TTC549 (cell line): ENCODE results near the gene GLTP.

ENCODE experiments used
- FAIRE-seq: peaks from 2 replicates; lab custom pipeline; 2012; peaks lifted over from hg19 to GRCh38; lab: Jason Lieb, UNC

The GLTP gene

GRCh38 chr12:109842021-109842420, 38.3 kb downstream of the GLTP start:
- FAIRE-seq, result no peak

GRCh38 chr12:109841356-109841755, 39.0 kb downstream of the GLTP start:
- no peak for FAIRE-seq

DNA sequence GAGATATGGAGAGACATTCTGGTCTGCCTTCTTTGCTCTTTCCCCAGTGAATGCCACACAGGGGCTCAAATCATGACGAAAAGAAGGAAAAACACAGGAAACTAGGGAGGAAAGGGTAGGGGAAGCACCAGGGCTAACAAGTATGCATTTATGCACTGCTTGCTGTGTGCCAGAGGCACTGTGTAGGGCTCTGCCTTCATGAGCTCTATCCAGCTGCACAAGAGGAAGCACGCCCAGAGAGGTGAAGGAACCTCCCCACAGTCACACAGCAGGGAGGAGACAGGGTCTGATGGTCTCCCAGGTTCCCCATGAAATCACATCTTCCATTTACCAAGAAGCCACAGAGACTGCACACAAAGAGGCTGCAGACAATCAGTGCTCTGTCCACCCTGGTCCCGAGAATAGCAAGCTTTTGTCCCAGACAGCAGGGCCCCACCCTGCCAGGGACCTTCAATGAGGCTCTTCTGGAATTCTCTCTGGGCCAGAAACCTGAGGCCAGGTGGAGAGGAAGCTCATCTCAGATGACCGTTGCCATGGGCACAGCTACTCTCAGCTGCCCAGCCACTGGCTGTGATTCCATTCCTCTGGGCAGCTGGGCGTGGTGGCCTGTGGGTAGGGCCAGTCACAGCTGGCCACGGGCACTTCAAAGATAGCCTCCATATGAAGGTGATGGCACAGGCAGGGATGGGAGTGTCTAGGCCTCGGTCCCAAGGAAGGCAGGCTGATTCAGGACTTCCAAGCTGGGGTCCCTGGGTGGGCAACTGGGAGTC, 39.9 kb downstream of the GLTP start:
- no peak for FAIRE-seq

DNA sequence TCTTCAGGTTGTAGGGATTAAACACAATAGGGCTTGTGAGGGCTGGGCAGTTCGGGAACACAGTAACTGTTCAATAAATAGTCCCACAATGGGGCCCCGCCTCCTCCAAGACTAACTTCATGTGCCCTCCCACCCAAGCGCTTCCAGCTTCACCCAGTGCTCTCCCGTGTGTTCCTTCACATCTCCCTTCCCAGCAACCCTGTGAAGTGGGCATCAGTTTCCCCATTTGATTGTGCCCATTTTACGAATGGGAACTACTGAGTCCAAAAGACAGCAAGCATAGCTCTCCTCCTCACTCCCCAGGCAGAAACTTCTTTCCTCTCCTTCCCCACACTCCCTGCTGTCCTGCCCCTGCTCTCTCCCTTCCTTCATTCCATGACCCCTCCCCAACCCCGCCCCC, 40.9 kb downstream of the GLTP start:
- FAIRE-seq, result no peak

GRCh38 chr12:109836916-109837315, 43.4 kb downstream of the GLTP start:
- no peak for FAIRE-seq

GRCh38 chr12:109835827-109836226, 44.5 kb downstream of the GLTP start:
- no peak for FAIRE-seq

DNA sequence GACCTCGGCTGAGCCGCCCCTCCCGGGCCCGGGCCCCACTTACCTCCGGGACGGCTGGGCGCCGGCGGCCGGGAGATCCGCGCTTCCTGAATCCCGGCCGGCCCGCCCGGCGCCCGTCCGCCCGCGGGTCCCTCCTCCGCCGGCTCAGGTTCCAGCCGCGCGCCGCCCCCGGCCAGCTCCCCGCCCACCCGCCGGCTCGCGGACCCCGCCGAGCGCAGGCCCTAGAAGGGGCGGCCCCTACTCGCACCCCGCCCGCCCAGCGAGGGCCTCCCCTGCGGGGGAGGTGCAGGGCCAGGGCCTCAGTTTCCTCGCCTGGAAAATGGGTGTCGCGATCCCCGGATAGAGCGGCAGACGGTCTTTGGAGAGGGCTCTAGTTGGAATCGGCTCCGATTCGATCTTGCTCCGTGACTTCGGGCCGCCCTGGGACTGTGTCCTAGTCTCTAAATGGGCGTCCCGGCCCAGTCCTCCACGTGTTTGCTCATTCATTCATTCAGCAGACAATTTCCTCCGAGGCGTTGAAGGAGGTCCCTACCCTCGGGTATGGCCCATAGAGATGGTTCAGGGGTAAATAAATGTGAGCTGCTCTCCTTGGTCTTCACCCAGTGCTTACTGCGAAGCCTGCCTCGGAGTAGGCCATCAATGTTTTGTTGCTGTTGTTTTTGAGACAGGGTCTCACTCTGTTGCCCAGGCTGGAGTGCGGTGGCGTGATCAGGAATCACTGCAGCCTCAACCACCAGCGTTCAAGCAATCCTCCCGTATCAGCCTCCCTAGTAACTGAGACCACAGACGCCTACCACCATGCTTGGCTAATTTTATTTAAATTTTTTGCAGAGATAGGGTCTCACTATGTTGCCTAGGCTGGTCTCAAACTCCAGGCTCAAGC, 46.8 kb downstream of the GLTP start, which contains the start of gene TRPV4:
Gene TRPV4 (minus strand): TSS at position 92 of the 883 bp plus-strand sequence. CDS start 18,602 bp downstream, outside the sequence.
- no peak for FAIRE-seq

DNA sequence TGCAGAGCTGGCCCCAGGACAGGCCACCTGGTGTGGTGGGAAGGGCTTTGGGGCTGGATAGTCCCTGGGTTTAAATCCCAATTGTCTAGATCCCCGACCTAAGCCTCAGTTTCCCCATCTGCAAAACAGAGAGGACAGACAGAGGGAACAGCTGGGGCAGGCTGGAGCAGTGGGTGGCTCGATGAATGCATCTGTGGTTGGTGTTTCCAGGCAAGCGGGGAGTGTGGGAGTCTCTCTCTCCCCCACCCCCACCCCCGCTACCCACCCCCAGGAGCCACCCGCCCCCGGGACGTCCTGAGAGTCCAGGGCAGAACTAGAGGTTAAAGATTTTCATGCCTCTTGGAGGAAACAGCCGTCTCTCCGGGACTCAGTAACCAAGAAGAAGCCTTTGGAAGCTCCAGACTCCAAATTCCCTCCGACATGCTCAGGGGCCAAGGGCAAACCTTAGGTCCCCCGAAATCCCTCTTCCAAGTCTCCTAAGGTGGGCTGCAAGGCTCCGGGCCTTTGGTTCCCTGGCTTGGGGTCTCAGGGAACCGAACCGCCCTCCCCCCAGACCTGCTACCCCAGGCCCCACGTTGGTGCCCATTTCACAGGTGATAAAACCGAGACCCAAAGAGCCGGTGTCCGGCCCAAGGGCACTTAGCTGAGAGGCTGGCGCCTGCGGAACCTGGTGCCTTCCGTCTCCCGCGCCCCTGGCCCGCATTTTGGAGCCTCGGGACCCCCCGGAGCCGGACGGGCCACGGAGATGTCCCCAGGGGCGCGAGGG, 47.6 kb downstream of the GLTP start:
- FAIRE-seq, result no peak

GRCh38 chr12:109831929-109832328, 48.4 kb downstream of the GLTP start:
- no peak for FAIRE-seq

DNA sequence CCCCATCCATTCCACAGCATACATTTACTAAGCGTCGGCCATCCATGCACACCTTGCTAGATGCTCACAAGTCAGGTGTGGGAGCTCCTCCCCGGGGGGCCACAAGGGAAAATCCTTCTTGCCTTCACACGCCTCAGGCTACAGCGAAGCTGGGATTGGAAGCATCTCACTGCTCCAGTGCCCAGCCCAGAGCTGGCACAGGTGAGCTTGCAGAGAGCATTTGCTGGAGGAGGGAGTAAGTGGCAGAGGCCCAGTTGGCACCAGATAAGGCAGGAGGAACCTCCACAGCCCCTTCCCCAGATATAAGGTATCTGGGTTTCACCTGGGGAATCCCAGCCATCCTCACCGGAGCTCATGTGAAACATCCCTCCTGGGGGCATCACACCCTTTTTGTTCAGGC, 49.0 kb downstream of the GLTP start:
- FAIRE-seq, result no peak

GRCh38 chr12:109830718-109831117, 49.6 kb downstream of the GLTP start:
- FAIRE-seq, result no peak

GRCh38 chr12:109830267-109830666, 50.1 kb downstream of the GLTP start:
- no peak for FAIRE-seq

DNA sequence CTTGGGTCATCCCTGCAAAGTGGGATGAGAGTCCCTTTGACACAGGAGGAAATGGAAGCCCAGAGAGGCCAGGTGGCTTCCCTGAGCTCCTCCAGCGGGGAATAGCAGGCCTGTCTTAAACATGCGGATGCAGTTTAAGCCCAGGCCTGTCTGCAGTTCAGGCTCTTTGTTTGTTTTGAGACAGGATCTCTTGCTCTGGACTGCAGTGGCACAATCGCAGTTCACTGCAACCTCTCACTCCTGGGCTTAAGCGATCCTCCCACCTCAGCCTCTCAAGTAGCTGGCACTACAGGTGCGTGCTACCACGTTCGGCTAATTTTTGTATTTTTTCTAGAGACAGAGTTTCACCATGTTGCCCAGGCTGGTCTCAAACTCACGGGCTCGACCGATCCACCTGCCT, 50.7 kb downstream of the GLTP start:
- no peak for FAIRE-seq

GRCh38 chr12:109828754-109829511, 51.4 kb downstream of the GLTP start:
- no peak for FAIRE-seq

GRCh38 chr12:109827566-109828550, 52.5 kb downstream of the GLTP start:
- FAIRE-seq, result no peak

GRCh38 chr12:109827080-109827479, 53.3 kb downstream of the GLTP start:
- FAIRE-seq, result no peak

DNA sequence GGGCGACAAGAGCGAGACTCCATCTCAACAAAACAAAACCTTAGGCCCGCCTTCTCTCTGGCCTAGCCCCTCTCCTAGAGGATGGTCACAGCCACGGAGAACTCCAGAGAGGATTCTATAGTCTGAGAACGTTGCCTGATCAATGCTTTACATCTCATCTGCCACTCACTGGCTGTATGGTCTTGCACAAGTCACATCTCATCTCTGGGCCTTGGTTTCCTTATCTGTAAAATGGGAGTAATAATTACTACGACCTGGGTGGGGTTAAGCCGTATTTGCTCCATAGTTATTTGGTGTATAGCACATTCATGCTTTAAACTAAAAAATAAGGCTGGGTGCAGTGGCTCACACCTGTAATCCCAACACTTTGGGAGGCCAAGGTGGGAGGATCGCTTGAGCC, 55.6 kb downstream of the GLTP start:
- FAIRE-seq, result no peak

DNA sequence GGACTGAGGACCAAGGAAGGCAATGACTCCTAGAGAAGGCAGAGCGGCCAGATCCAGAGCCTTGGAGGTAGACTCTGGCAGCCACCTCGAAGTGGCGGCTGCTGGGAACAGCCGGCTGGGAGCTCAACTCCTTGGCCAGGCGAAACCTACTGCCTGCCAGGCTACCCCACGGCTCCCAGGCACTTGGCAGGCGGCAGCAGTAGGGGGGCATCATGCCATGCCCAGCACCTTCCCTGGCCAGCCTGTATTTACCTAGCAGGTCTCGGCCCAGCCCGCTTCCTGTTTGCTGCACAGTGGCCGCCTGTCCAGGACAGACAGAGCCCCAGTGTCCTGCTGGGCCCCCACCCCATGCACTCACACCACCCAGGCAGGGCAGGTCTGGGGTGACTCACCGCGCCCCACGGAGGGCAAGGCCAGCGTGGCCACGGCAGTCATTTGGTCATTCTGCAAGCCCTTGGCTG, 57.4 kb downstream of the GLTP start:
- no peak for FAIRE-seq

- no peak for FAIRE-seq
Observed at GRCh38 chr12:109822416-109822815, 57.9 kb downstream of the GLTP start.

DNA sequence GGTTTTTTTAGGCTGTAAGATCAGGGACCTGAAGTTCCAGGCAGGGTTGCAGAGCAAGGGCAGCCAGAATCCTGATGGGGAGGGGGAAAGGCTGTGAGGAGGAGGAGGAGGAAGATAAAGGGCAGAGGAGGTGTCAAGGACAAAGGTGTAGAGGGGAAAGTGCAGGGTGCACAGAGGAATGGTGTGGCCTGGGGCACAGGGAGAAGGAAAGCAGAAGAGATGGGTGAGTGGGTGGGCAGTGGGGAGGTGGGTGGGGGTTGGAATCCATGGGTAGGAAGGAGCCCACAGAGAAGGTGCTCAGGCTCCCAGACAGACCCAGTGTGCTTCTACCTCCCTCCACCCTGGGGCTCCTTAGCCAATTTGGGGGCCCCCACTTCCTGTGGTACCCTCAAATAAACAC, 58.4 kb downstream of the GLTP start:
- FAIRE-seq, result no peak
